Islet of Langerhans (tissue), 1 donor: Measurements from ENCODE around the gene SPTLC2.
"Not testable (repeated sequence)": the region's sequence is repeated elsewhere in the genome, so short reads cannot be mapped to it uniquely, and the experiment has no call there.

ENCODE experiments used
- FAIRE-seq: peaks from one replicate; lab custom pipeline; 2011; peaks lifted over from hg19 to GRCh38; lab: Jason Lieb, UNC

SPTLC2 gene

GRCh38 chr14:77588411-77589025 is 27.9 kb downstream of the SPTLC2 start:
- FAIRE-seq, result not testable (repeated sequence)

GRCh38 chr14:77585385-77585784 is 31.1 kb downstream of the SPTLC2 start:
- no peak for FAIRE-seq

- no peak for FAIRE-seq
Observed at GRCh38 chr14:77584809-77585208, 31.6 kb downstream of the SPTLC2 start.

- FAIRE-seq, result no peak
Observed at GRCh38 chr14:77583657-77584056, 32.8 kb downstream of the SPTLC2 start.

- FAIRE-seq, result no peak
Observed at GRCh38 chr14:77582511-77582910, 33.9 kb downstream of the SPTLC2 start.

DNA sequence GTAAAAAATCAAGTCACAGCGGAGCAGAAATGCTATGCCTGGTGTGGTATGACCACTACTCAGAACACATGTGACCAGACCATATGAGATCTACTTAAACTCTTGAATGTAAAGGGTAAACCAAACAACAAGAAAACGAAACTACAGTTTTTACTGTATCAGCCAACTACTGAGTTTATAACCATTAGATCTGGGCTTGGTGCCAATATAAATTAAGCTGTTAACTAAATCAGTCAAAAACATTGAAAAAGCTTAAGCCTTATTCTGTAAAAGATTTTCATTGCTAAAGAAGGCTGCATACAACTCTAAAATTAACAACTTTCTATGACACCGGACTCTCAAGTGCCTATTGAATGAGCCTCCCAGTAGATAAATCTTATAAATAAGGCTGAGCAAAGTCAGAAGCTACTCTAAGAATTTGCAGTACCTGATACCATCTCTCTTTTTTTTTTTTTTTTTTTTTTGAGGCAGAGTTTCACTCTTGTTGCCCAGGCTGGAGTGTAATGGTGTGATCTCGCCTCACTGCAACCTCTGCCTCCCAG is 35.4 kb downstream of the SPTLC2 start:
- no peak for FAIRE-seq

- FAIRE-seq, result no peak
Observed at GRCh38 chr14:77580477-77580876, 36.0 kb downstream of the SPTLC2 start.

GRCh38 chr14:77579780-77580179 is 36.7 kb downstream of the SPTLC2 start:
- no peak for FAIRE-seq

DNA sequence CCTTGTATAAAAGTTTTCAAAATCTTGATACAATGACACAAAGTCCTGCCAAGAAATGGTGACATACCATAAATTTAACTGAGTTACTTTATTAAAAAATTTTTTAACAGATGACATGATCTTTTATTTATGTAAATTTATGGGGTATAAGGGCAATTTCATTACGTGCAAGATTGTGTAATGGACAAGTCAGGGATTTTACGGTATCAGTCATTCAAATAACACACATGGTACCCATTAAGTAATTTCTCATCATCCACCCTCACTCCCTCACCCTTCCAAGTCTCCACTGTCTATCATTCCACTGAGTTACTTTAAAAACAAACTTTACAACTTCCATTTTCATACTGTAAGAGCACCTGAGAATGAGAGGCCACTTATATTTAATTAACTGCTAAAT is 37.4 kb downstream of the SPTLC2 start:
- FAIRE-seq, result no peak

DNA sequence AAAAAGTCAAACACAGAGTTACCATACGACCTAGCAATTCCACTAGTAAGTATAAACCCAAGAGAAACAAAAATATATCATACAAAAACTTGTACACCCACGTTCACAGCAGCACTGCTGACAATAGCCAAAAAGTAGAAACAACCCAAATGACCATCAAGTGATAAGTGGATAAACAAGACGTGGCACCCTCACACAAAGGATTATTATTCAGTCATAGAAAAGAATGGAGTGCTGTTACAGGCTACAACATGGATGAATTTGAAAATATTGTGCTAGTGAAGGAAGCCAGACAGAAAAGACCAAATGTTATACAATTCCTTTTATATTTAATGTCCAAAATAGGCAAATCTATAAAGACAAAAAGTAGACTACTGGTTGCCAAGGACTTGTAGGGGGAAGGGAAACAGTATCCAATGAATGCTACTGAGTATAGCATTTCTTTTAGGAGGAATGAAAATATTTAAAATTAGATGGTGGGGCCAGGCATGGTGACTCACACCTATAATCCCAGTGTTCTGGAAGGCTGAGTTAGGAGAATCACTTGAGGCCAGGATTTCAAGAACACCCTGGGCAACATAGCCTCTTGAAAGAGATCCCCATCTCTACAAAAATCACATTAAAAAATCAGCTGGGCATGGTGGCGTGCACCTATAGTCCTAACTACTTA is 41.9 kb downstream of the SPTLC2 start:
- no peak for FAIRE-seq

- FAIRE-seq, result no peak
Observed at GRCh38 chr14:77573964-77574363, 42.5 kb downstream of the SPTLC2 start.

DNA sequence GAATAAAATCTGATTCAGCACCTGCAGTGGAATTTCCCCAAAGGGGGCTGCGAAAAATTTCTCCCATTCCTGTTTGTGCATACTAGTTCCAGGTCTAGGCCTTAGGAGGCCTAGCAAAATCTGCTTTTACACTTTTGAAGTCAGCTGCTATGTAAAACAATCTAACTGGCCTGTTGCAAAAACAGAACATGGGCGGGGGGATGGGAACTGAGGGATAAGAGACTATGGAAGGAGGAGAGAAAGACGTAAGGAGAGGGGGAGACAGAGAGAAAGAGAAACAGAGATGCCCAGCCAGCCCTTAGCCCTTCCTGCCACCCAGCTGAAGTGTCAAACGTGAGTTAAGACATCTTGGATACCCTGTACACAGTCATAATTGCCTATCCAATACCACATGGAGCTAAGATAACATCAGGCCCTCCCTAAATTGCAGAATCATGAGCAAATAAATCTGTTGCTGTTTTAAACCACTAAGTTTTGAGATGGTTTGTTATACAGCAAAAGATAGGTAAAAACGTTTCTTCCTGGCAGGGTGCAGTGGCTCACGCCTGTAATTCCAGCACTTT is 45.6 kb downstream of the SPTLC2 start:
- no peak for FAIRE-seq

DNA sequence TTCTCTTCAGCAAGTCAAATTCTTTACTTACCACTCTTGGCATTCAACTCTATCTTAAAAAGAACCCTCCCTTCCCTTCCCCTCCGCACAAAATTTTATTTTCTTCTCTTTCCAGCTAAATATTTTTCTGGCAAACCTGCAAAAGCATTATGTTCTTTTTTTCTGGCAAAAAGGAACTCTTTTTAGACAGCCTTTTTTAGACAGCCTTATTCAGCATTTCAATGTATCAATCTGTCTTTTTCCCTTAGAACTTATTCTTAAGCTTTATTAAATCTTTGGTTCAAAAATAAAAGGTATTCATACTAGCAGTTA is 50.5 kb downstream of the SPTLC2 start:
- FAIRE-seq, result no peak

- no peak for FAIRE-seq
Observed at GRCh38 chr14:77565289-77565993, 51.0 kb downstream of the SPTLC2 start.

DNA sequence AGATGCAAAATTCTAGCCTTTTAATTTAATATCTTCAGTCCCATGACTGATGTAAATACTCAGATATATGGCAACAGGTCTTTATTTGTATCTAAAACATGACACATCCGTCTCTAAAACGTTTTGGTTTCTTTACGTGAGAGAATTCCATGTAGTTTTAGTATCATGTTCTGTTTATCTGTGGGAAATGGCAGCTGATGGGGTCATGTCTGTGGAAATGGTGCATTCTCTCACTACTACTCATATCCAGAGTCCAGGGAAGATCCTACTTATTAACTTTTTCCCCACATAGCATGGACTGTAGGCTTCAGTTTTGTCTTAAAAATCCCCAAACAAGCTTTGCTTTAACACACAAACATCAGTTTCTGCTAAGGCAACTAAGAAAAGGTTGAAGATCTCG is 53.8 kb downstream of the SPTLC2 start:
- FAIRE-seq, result peak; percentile 51

- FAIRE-seq, result peak; percentile 78
Observed at GRCh38 chr14:77561881-77562280, 54.6 kb downstream of the SPTLC2 start.

DNA sequence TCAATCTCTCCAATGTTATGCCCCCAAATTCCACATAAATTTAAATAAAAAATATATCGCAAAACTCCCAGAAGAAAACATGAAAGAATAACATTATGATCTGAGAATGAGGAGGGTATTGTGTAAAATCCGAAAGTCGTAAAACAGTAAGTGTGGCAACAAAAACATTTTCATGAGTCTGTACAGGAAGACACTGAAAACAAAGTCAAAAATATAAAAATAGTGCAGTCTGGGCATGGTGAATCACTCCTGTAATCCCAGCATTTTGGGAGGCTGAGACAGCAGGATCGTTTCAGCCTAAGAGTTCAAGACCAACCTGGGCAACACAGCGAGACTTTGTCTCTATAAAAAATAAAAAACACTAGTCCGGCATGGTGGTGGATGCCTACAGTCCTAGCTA is 57.1 kb downstream of the SPTLC2 start:
- FAIRE-seq, result no peak

DNA sequence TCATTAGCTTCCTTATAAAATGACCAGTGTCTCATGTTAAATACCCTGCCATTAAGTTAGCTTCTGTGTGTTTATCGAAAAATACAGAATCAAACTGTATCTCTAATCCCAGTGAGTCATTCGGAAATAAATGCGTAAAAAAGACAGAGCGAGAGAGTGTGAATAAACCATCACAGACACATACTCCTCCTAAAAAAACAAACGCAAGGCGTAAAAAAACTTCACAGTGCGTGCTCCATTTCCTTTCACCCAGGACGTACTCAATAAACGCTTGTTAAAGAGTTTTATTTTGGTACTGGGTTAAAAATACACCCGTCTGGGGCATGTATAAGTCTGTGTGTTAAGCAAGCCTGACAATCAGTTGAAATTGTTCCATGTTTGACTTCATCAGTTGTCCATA is 59.0 kb downstream of the SPTLC2 start:
- FAIRE-seq, result no peak

DNA sequence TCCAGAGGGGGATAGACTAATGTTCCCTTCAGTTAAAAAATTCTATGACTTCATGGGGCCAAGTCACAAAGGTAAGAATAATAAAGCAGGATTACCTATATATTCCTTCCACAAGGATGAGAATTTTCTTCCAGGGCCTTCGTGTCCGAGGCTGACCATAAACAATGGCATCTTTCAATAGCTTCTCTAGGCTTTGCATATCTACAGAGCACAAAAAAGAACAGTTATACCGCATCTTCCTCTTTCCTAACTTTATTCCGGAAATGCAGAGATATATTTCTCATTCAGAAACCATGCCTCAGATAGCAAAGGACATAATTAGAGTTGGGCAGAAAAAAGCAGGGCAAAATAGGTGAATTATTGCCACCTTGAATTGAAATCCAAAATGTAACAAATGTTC is 59.5 kb downstream of the SPTLC2 start:
- no peak for FAIRE-seq

DNA sequence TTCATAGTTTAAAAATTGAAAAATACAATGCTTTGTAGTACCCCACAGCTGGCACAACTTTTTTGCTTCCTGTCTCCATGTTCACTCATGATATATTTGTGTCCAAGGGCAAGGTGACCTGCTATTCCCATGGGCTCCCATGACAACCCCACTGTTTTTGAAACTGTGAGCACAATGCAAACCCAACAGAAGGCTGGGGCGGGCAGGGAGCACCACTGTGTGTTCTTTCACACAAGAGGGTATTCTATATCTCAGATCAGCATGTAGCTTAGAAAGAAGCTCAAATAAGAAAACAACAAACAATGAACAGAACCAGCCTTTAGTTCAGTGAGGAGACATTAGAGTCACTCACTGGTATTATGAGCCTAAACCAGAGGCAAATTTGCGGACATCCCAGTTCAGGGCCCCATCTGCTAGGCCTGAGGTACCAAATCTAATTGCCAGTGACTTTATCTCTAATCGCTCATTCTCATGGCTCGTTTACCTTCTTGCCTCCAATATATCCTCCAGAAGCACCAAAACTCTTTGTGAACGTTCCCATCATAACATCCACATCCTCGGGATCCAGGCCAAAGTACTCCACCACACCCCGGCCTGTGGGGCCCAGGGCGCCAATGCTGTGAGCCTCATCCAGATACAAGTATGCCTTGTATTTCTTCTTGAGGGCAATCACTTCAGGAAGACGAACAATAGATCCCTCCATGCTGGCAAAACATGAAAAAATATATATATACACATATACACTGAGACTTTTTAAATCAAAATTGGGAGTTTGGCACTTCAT is 61.4 kb downstream of the SPTLC2 start:
- FAIRE-seq, result no peak

DNA sequence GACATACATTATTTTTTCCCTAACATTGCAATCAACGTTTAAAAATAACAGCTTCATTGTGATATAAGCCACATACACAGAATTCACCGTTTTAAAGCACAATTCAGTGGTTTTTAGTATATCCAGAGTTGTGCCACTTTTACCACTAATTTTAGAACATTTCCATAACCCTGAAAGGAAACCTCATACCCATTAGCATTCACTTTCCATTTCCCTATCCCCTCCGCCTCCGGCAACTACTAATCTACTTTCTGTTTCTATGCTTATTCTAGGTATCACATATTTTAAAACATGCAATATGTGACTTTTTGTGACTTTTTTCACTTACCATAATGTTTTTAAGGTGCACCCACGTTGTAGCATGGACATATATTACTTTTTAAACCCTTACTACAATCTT is 62.2 kb downstream of the SPTLC2 start:
- no peak for FAIRE-seq

DNA sequence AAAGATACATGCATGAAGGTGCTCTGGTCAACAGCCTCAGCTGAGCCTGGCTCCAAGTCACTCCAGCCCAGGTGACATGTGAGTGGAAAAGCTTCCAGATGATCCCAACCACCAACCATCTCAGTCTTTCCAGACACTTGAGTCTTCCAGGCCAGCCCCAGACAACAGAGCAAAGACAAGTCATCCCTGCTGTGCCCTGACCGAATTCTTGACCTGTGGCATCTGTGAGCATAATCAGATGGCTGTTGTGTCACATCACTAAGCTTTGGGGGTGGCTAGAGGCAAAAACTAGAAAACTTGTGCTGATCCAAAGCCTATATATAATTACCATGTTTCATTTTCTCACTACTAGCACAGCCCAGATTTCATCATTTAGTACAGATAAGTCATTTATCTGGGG is 67.0 kb downstream of the SPTLC2 start:
- FAIRE-seq, result no peak
